ENCODE measurements around the gene TMPRSS2. TPM values are rescaled to one million over a fixed set of nuclear protein-coding genes. Genes with fewer than 3 reads are reported as not detected.

The TMPRSS2 gene
- total and polyA plus RNA-seq, 2 of the 13 experiments (the other 11 are each of a cell fraction or from before 2014, with no cell fraction given) = 1.7 to 1.8 TPM

DNA sequence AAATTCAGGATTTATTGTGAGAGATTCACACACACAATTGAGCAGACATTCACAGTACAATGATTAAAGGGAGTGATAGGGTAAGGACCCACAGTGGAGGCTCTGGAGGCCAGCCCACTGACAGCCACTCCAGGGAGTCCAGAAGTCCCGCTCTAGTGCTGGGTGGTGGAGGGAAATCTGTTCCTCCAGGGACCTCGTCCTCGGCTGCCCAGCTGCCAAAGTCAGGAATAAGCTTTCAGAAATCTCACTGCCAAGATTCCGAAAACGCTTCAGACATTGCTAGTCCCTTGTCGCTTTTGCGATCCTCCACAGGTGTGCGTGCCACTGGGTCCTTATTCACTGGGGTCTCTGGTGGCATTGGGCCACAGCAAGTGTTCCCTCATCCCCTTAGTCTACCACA lies 79.6 kb downstream of the TMPRSS2 start:
- Histone ChIP-seq H3K4me3 (replicated peaks in 1 of 3; ENCODE audit: insufficient read depth in 1 of 3, low read depth in 2 of 3, low read length in 3 of 3) (no peak overlapping the region), H3K4me1 (ENCODE audit: insufficient read depth, low read length) (no peaks in the 10 kb centered on the region), H3K4me2 (ENCODE audit: low read depth, low read length) (no peak overlapping the region), H3K36me3 (replicated peaks in 1 of 2; ENCODE audit: control insufficient read depth in 1 of 2, insufficient read depth in 2 of 2, low read length in 2 of 2) (no peaks in the 10 kb centered on the region), H3K27me3 (ENCODE audit: control insufficient read depth in 1 of 2, insufficient read depth in 2 of 2, low read length in 2 of 2) (no peaks in the 10 kb centered on the region), H2AFZ (ENCODE audit: low read length) (no peak overlapping the region), H3K9ac (ENCODE audit: insufficient read depth, low read depth, low read length) (no peak overlapping the region), H3K79me2 (ENCODE audit: insufficient read depth, low read length) (no peaks in the 10 kb centered on the region), H4K20me1 (ENCODE audit: insufficient read depth, low read length) (no peaks in the 10 kb centered on the region), H3K9me3 (ENCODE audit: low read length) (no peaks in the 10 kb centered on the region), H3K27ac (ENCODE audit: extremely low read length, insufficient read depth, low read length) (no peak overlapping the region)
- ATAC-seq (no peak), DNase-seq (ENCODE audit: low spot score) (no peak), FAIRE-seq (no peak)
- POLR2A ChIA-PET = no interaction called here
- in situ Hi-C loops (cut with HindIII; ENCODE audit: extremely low pct_ligation_motif_present, low pct_unique_long_range_greater_than_20kb) (no loop called here), intact Hi-C loops (cut with micrococcal nuclease; ENCODE audit: unreplicated experiment) (no loop called here)
- WGBS (ENCODE audit: low lambda C conversion rate) = 90% methylated on average over 6 of the region's 8 CpGs
- no peak for TF ChIP-seq ZNF781 (CRISPR knock-in tag; IDR thresholded peaks at IDR 0.05; ENCODE audit: borderline replicate concordance, not compliant biosample characterization)
- no peak for TF ChIP-seq ZNF577 (CRISPR knock-in tag; IDR thresholded peaks at IDR 0.05; ENCODE audit: borderline replicate concordance, low read depth)
- TF ChIP-seq U2AF1 (optimal IDR thresholded peaks at IDR 0.05; ENCODE audit: low read depth, low read length) = no peak
- TF ChIP-seq KDM4B (CRISPR knock-in tag; IDR thresholded peaks at IDR 0.05) = no peak
- TF ChIP-seq JUNB (CRISPR knock-in tag; IDR thresholded peaks at IDR 0.05; ENCODE audit: borderline replicate concordance) = no peak
- TF ChIP-seq ZNF768 (CRISPR knock-in tag; IDR thresholded peaks at IDR 0.05) = no peak
- TF ChIP-seq, protein P1, sequence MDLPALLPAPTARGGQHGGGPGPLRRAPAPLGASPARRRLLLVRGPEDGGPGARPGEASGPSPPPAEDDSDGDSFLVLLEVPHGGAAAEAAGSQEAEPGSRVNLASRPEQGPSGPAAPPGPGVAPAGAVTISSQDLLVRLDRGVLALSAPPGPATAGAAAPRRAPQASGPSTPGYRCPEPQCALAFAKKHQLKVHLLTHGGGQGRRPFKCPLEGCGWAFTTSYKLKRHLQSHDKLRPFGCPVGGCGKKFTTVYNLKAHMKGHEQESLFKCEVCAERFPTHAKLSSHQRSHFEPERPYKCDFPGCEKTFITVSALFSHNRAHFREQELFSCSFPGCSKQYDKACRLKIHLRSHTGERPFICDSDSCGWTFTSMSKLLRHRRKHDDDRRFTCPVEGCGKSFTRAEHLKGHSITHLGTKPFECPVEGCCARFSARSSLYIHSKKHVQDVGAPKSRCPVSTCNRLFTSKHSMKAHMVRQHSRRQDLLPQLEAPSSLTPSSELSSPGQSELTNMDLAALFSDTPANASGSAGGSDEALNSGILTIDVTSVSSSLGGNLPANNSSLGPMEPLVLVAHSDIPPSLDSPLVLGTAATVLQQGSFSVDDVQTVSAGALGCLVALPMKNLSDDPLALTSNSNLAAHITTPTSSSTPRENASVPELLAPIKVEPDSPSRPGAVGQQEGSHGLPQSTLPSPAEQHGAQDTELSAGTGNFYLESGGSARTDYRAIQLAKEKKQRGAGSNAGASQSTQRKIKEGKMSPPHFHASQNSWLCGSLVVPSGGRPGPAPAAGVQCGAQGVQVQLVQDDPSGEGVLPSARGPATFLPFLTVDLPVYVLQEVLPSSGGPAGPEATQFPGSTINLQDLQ (CRISPR knock-in tag; IDR thresholded peaks at IDR 0.05) = no peak
- TF ChIP-seq ZNF292 (CRISPR knock-in tag; IDR thresholded peaks at IDR 0.05; ENCODE audit: borderline replicate concordance, low read depth) = no peak
- TF ChIP-seq CCDC6 (CRISPR knock-in tag; IDR thresholded peaks at IDR 0.05) = no peak
- no peak for TF ChIP-seq MAFF (IDR thresholded peaks at IDR 0.05; ENCODE audit: low read depth, low read length)
- TF ChIP-seq ZSCAN9 (CRISPR knock-in tag; IDR thresholded peaks at IDR 0.05; ENCODE audit: borderline replicate concordance) = no peak
- no peak for TF ChIP-seq RARG (CRISPR knock-in tag; IDR thresholded peaks at IDR 0.05; ENCODE audit: low read depth)
- no peak for TF ChIP-seq ARHGAP35 (CRISPR knock-in tag; IDR thresholded peaks at IDR 0.05; ENCODE audit: borderline replicate concordance)
- no TSS peak for BruUV-seq (replicated peaks)
- CTCF ChIA-PET (ENCODE audit: low intra/inter-chr PET ratio, low total read pairs) = no interaction called here

Data from HepG2 (cell line).